HuH-7 (cell line): ENCODE data around the gene ATXN7L2.
"Not testable (repeated sequence)": the region's sequence is repeated elsewhere in the genome, so short reads cannot be mapped to it uniquely, and the experiment has no call there.

Experiments used
- DNase-seq: peaks from one replicate; pipeline ENCODE4 v3.0.0; 2011; ENCODE audit warnings: low spot score

The ATXN7L2 gene, protein sequence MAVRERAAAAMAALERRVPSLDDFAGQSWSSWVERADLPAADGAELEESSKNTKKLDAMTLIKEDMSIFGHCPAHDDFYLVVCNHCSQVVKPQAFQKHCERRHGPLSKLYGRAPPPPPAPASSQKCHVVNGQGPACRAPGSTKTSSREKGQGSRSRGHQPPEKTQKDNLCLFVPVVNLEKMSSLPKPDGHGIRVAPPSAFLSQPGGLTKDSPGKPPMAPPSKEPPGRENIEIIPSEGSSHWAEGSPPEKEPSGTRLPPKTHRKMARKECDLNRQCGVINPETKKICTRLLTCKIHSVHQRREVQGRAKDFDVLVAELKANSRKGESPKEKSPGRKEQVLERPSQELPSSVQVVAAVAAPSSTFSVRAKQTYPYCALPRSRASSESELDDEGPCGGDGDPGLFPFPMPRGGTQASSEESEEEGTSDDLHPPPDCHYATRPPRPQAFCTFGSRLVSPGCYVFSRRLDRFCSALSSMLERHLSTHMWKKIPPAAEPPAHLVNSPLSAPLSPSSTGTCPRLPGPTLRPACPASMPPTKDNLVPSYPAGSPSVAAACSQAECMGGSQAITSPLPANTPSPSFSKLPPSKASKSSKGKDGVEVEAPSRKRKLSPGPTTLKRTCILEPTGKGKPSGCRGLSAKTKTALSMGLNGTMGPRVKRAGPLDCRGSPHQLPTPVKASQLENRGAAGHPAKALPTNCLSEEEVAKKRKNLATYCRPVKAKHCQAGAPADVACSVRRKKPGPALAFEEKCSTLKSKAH

DNA sequence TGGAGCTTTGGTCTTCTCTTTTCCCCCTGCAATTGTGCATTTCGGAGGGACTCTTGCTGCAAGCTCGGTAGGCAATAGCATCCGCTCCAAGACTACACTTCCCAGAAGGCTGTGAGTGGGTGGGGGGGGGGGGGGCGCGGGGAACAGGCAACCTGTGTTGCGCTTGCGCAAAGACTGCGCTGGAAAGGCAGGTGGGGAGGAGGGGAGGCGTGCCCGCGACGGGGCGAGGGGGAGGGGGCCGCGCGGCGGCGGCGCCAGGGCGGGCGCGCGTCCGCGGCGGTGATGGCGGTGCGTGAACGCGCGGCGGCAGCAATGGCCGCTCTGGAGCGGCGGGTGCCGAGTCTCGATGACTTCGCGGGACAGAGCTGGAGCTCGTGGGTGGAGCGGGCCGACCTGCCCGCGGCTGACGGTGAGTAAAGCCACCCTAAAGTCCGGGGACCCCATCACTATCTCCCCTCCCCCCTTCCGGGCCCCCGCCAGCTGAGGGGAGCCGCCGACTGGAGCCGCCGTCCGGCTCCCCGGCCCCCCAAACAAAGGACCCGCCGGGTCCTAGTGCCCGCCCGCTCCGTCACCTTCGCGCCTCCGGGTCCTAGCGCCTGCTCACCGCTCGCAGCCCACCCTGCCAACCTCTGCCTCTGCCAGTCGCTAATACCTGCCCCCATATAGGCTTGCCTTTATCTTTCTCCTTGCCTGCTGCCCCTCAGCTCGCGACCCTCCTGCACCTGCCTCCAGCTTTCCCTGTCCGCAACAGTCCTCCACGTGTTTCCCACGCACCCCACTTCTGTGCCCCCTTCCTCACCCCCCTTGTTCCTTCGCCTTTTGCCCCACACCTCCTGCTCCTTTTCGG, at the start of gene ATXN7L2:
ATXN7L2 (plus strand) TSS at position 234 of the 847 bp plus-strand sequence; CDS start at position 283, 49 bp downstream.
- peak; percentile 98 for DNase-seq

- DNase-seq, result no peak
Observed at GRCh38 chr1:109434484-109434883, 49.2 kb upstream of the ATXN7L2 start.

GRCh38 chr1:109438798-109439297, 44.9 kb upstream of the ATXN7L2 start:
- no peak for DNase-seq

GRCh38 chr1:109441069-109441468, 42.6 kb upstream of the ATXN7L2 start:
- DNase-seq, result no peak

DNA sequence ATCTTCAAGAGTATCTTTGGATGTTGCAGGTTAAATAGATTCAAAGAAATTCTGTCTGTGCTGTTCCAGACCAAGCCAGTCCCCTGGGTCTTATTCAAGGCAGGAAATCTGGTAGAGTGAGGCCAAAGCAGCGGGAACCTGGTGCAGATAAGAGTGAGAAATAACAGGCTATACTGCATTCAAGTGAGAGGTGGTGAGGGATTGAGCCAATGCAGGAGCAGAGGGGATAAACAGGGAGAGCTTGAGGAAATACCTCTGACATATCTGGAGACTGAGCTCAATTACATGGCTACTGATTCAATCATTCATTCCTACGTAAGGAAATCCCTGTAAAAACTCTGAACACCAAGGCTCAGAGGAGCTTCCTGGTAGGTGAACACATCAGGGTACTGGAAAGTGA, 40.2 kb upstream of the ATXN7L2 start:
- DNase-seq, result no peak

DNA sequence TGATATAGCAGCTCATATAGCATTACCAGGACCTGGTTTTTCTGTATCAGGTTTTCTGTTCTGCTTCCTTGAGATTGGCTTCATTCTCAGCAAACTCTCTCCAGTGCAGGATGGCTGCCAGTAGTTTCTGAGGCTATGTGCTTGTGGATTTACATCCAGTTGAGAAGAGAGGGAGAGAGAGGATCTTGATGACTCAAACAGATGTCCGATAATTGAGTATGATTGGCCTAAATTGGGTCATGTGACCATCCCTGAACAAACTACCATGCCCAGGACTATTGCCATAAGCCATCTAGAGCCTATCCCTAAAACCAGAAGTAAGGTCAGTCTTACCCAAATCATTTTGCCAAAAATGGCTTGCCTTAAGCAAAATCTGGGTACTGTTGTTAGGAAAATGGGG, 39.4 kb upstream of the ATXN7L2 start:
- no peak for DNase-seq

DNA sequence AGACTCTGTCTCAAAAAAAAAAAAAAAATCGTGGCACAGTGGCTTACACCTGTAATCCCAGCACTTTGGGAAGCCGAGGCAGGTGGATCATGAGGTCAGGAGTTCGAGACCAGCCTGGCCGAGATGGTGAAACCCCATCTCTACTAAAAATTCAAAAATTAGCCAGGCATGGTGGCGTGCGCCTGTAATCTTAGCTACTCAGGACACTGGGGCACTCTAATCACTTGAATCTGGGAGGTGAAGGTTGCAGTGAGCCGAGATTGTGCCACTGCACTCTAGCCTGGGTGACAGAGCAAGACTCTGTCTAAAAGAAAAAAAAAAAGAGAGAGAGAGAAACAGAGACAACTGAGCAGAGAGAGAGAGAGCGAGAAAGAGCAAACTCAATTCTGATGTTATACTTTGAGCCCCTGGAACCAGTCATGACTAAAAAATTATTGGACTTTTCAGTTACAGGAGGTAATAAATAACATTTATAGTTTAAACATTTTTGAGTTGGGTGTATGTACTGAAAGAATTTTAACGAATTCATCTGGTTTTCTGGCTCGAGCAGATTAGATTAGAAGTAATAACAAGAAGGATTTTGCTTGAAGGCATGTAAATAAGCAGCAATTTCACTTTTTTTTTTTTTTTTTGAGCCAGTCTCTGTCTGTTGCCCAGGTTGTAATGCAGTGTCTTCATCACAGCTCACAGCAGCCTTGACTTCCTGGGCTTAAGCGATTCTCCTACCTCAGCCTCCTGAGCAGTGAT, 37.6 kb upstream of the ATXN7L2 start:
- not testable (repeated sequence) for DNase-seq

GRCh38 chr1:109447524-109447923, 36.2 kb upstream of the ATXN7L2 start:
- DNase-seq, result no peak

DNA sequence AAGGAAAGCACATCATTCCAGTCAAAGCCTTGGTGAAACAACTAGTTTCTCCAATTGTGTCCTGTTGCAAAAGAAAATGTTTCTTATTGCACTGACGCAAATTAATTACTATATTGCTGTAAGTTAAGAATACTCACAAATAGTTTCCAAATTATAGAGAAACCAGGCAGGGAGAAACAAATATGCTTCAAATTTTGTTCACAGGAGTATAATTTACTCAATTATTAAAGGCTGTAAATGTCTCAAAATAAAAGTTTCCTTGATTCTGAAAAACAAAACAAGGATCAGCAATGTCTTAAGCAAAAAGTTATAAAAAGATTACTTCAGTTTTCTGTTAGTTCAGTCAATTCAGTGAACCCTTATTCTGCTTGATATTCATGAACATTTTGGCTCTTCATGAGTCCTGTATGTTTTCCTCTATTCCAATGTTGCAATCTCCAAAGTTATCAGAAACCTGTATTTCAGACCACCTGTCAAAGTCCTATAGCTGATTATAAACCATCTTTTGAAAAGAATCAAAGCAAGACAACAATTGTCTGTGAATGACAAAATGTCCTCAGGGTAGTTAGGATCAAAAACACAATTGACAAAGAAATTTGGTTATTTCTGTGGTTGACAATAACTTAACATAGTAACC, 29.1 kb upstream of the ATXN7L2 start:
- DNase-seq, result no peak

- DNase-seq, result no peak
Observed at GRCh38 chr1:109457819-109458218, 25.9 kb upstream of the ATXN7L2 start.

- DNase-seq, result no peak
Observed at GRCh38 chr1:109466125-109466451, 17.6 kb upstream of the ATXN7L2 start.

DNA sequence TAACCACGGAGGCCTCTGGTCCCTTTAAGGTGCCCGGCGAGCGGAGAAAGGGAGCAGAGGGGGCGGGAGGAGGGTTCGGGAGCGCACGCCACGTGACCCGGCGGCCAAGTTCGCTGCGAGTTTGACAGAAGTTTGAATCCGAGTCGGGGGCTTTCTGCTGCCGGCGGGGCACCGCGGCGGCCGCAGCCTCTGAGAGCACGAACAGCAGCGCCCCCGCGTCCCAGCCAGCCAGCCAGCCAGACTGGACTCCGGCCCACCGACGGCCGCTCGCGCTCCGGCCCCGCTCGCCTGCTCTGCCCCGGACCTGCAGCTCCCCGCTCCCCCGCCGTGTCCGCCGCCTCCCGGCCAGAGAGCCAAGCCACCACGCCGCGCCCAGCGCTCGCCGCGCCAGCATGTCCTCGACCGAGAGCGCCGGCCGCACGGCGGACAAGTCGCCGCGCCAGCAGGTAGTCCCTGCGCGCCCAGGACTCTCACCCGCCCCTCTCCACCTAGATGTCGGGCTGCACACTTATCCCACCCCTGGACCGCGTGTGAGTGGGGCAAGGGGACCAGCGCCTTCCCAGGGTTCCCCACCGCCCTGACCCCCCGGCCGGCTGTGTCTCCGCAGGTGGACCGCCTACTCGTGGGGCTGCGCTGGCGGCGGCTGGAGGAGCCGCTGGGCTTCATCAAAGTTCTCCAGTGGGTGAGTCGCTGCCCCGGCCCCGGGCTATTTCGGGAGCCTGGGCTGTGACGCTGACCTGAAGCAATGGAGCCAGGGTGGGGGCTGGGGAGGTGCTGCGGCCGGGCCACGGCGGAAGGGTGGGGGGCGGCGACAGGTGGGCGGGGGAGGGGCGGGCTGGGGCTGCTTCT, 17.0 kb upstream of the ATXN7L2 start, which contains the start of gene SYPL2:
SYPL2 (plus strand) TSS at position 95 of the 849 bp plus-strand sequence; CDS start at position 393, 298 bp downstream.
- peak; percentile 62 for DNase-seq

DNA sequence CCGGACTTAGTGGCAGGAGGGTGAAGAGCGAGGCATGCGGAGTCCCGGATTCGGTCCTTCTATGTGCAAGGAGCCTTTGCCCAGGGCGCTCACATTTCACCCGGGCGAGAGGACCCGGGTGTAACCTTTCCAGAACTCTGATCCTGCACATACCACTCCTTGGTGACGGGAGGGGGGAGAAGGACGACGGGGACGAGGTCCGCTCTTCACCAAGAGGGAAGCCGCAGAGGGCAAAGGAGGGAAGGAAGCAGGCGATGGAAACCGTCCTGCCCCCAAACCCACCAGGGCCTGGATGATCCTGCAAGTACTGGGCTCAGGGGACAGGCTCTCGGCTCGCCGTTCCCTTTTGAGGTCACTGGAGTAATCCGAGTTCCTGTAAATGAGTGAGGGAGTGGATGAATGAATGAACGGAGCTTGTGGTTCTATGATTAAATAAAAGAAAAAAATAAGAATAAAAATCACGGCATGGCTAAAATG, 16.4 kb upstream of the ATXN7L2 start:
- DNase-seq, result no peak

DNA sequence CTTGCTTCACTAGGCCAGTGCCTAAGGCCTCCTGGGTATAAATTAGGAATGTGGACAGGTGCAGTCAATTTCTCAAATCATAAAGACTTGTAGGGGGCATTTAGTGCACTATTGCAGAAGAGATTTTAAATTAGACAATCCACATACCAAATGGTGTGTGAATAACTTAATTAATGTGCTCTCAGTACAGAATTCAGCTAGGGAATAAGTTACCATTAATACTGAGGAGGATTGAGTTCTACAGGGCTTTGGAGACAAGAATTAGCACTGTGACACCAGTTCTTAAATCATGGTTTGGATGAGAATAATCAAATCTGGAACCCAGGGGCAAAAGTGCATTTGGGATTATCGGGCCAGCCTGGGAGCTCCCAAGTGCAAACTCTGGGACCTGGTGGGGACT, 15.6 kb upstream of the ATXN7L2 start:
- no peak for DNase-seq

- no peak for DNase-seq
Observed at GRCh38 chr1:109468903-109469302, 14.8 kb upstream of the ATXN7L2 start.

GRCh38 chr1:109470245-109470644, 13.5 kb upstream of the ATXN7L2 start:
- DNase-seq, result no peak

GRCh38 chr1:109472779-109473178, 10.9 kb upstream of the ATXN7L2 start:
- no peak for DNase-seq

DNA sequence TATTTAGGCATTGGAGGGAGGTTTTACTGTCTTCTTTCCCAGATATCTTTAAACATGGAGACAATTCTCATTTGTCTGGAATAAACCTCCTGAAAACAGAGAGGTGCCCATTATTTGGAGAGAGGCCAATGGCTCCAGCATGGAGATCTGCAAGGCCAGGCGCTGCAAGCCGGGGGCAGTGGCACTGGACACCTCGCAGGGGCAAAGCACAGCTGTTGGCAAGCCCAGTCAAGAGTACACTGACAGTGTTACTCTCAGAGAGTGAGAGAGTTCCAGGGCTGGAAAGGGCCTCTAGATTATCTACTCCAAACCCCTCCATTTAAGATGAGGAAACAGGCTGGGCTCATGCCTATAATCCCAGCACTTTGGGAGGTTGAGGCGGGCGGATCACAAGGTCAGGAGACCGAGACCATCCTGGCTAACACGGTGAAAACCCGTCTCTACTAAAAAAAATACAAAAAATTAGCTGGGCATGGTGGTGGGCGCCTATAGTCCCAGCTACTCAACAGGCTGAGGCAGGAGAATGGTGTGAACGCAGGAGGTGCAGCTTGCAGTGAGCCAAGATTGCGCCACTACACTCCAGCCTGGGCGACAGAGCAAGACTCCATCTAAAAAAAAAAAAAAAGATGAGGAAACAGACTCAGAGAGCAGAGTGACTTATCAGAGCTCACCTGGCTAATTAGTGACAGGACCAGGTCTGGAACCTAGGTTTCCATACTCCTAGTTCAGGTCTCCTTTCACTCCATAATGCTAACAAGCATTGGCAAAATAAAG, 10.2 kb upstream of the ATXN7L2 start:
- not testable (repeated sequence) for DNase-seq

DNA sequence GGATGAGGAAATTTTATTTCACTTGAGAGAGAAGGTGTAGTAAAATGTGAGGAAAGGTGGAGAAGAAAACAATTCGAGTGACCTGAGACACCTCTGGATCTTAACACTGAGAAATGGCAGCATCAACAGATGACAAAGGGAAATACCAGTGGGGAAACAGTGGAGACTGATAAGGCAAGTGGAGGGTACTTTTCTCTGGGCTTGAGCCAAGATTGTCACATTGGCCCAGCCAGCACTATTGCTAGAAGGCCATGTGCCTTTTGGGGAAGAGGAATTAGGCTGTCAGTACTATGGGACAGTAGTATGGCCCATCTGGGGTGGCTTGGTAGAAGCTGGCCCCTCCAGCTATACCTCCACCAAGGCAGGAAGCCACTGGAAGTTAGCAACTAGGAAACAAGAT, 9.0 kb upstream of the ATXN7L2 start:
- no peak for DNase-seq
